GM06990 (cell line): ENCODE measurements around the gene NDUFA3.
"Not testable (repeated sequence)": the region's sequence is repeated elsewhere in the genome, so short reads cannot be mapped to it uniquely, and the experiment has no call there.

Source experiments
- DNase-seq: peaks from one replicate; pipeline ENCODE4 v3.0.0-alpha.2; 2011; ENCODE audit not compliant: insufficient read length; ENCODE audit errors: extremely low read depth
- H3K27me3 ChIP-seq: replicated peaks from 2 replicates; pipeline ENCODE4 v1.6.0; 2011; ENCODE audit warnings: low read length; ENCODE audit not compliant: control insufficient read depth, insufficient read depth
- H3K36me3 ChIP-seq: 2 replicates; pipeline ENCODE4 v1.5.1; 2011; ENCODE audit warnings: low read length; ENCODE audit not compliant: control insufficient read depth, insufficient read depth
- H3K4me3 ChIP-seq: replicated peaks from 2 replicates; pipeline ENCODE4 v1.5.1; 2011; ENCODE audit warnings: low read depth, mild to moderate bottlenecking, control low read depth, low read length
- CTCF ChIP-seq: IDR thresholded peaks from 2 replicates; pipeline ENCODE4 v1.5.1; 2011; ENCODE audit warnings: low read length, control low read depth, mild to moderate bottlenecking, inconsistent platforms; ENCODE audit not compliant: insufficient read depth, poor library complexity, severe bottlenecking

Gene NDUFA3

GRCh38 chr19:54096617-54097106 is 6.0 kb upstream of the NDUFA3 start:
- Histone ChIP-seq H3K27me3 (no peaks in the 10 kb centered on the region), H3K4me3 (no peak overlapping the region), H3K36me3 (no peaks in the 10 kb centered on the region)
- TF ChIP-seq CTCF = peak; percentile 38
- no peak for DNase-seq

- Histone ChIP-seq H3K27me3 (no peaks in the 10 kb centered on the region), H3K4me3 (no peak overlapping the region), H3K36me3 (no peaks in the 10 kb centered on the region)
- TF ChIP-seq CTCF = no peak
- DNase-seq = no peak
Observed at GRCh38 chr19:54099190-54099902, 3.3 kb upstream of the NDUFA3 start.

DNA sequence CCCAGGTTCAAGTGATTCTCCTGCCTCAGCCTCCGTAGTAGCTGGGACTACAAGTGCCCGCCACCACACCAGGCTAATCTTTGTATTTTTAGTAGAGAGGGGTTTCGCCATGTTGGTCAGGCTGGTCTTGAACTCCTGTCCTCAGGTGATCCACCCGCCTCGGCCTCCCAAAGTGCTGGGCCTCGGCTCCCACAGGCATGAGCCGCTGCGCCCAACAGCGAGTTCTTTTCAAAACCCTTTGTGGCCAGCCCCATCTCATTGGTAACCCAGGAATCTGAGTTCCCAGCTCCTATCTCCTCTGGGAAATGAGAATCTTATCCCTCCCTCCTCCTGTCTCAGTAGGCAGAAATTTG is 2.8 kb upstream of the NDUFA3 start:
- not testable (repeated sequence) for H3K36me3 ChIP-seq, H3K27me3 ChIP-seq, DNase-seq, H3K4me3 ChIP-seq

- TF ChIP-seq CTCF = no peak
- H3K4me3 ChIP-seq = no peak within 1 kb of the TSS
- H3K27me3 ChIP-seq = no peaks in the 10 kb centered on the region
- peaks cover 1% of the 10 kb centered on the region; the same call in 1 of the 2 replicates for H3K36me3 ChIP-seq
- DNase-seq = no peak
Observed at GRCh38 chr19:54100561-54100960, 2.1 kb upstream of the NDUFA3 start, which contains the start of gene OSCAR. TSS of gene OSCAR (minus strand) at chr19:54100803. CDS start at chr19:54100792, 11 bp downstream.

DNA sequence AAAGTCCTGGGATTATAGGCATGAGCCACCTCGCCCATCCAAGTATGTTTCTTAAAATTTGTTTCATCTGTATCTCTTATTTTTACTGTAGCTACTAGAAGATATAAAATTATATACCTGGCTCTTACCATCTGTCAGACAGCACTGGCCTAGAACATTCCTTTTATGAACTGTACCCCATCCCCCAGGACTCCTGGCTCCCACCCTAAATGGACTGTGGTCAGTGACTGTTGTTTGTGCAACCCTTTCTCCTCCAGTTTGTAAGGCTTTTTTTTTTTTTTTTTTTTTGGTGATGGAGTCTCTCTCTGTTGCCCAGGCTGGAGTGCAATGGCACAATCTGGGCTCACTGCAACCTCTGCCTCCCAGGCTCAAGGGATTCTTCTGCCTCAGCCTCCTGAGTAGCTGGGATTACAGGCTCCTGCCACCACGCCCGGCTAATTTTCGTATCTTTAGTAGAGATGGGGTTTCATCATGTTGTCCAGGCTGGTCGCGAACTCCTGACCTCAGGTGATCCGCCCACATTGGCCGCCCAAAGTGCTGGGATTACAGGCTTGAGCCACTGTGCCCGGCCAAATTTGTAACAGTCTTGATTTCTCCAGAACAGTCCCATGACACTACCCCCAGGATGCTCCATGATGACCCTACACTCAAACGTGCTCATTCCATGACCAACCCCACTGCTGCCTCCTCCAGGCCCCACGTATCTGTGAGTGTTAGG is 2.5 kb downstream of the NDUFA3 start:
- Histone ChIP-seq H3K4me3 (no peak overlapping the region), H3K36me3 (peaks cover 23% of the 10 kb centered on the region), H3K27me3 (no peaks in the 10 kb centered on the region)
- TF ChIP-seq CTCF = no peak
- DNase-seq = no peak

DNA sequence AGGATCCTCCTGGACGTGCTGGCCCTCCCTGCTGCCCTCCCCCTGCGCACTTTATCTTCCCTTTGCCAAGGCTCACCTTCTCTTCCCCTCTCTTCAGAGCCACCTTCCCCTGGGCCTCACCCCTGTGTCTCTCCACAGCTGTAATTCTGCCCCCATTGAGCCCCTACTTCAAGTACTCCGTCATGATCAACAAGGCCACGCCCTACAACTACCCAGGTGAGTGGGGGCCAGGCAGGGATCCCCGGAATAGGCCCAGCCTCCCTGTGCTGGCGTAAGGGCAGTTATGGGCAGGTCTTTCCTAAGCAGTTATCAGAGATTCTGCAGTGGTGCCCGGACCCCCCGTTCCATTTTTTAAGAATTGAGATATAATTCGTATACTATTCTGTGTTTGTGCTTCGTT is 3.1 kb downstream of the NDUFA3 start:
- no peak overlapping the region for H3K4me3 ChIP-seq
- no peaks in the 10 kb centered on the region for H3K27me3 ChIP-seq
- TF ChIP-seq CTCF = no peak
- peaks cover 23% of the 10 kb centered on the region for H3K36me3 ChIP-seq
- DNase-seq = no peak
